ENCODE results near the gene RAB7B.

- TF ChIP-seq CTCF (IDR thresholded peaks at IDR 0.05) (no peak), POLR2A (IDR thresholded peaks at IDR 0.05) (no peak), EP300 (IDR thresholded peaks at IDR 0.05) (peak in 1 of 4 donors; percentile 32), POLR2AphosphoS5 (IDR thresholded peaks at IDR 0.05) (no peak)
Measured at GRCh38 chr1:205976036-205976435, 27.2 kb downstream of the RAB7B start.
